Stimulated activated CD4-positive, alpha-beta T cell treated with anti-CD3 and anti-CD28 coated beads, Interleukin-1b, Interleukin-23, amount 100 ng/mL, for 48 hours (primary cell): Measurements from ENCODE around the gene TEAD1.
A peak's percentile ranks its signal among the peaks of the same experiment; 100 is the strongest.

Source experiments
- DNase-seq: peaks from one replicate; pipeline ENCODE4 v3.0.0-alpha.2; 2020

Gene TEAD1

DNA sequence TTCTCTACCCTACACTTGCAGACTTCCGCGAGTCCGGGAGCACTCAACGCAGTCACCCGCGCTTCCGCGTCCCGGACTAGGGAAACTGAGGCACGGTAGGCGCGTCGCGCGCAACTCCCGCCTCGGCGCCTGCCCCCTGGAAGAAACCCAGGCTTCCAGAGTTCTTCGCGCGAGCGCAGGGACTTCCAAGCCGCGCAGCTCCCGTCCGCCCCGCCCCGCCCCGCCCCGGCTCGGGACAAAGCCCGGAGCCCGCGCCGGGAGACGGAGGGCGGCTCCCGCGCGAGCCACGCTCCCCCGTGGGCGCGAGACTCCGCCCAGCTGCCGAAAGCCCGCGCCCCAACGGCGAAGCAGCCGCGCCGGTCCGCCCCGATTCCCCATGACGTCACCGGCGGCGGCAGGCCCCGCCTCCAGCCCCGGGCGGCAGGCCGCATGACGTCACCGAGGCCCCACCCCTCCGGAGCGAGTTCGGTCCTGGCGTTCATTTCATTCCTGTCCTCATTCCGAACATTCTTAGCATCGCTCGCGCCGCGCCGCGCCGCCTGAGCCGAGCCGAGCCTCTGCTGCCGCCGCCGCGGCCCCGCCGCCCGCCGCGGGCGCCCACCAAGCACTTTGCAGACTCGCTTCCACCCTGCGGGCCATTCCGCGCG lies at the start of gene TEAD1:
TSS of gene TEAD1 (plus strand) at position 498 of the 647 bp plus-strand sequence.
- DNase-seq: peak; percentile 85

DNA sequence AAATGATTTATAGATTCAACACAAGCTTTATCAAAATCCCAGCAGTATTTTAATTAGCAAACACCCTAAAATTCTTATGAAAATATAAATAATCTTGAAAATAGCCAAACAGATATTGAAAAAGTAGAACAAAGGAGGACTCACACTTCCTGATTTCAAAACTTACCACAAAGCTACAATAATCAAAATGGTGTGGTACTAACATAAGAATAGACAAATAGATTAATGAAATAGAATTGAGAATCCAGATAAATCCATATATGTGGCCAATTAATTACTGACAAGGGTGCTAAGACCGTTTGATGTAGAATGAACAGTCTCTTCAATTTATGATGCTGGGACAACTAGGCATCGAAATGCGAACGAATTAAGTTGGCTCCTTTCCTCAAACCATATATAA lies 49.6 kb upstream of the TEAD1 start:
- DNase-seq: no peak

DNA sequence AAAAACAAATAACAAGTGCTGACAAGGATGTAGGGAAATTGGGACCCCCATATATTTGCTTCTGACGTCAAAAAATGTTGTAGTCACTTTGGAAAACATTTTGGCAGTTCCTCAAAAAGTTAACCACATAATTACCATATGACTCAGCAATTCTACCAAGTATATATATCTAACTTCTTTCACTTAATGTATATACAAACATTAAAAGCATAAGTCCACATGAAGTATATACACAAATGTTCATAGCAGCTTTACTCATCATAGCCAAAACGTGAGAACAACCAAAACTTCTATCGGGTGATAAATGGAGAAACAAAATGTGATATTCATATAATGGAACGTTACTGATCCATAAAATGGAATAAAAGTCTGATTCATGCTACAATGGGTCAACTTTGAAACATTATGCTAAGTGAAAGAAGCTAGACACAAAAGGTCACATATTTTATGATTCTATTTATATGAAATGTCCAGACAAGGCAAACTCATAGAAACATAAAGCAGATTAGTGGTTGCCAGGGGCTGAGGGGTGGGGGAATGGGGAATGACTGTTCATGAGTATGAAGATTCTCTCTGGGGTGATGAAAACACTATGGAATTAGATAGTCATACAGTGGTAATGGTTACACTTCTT lies 48.7 kb upstream of the TEAD1 start:
- no peak for DNase-seq

DNA sequence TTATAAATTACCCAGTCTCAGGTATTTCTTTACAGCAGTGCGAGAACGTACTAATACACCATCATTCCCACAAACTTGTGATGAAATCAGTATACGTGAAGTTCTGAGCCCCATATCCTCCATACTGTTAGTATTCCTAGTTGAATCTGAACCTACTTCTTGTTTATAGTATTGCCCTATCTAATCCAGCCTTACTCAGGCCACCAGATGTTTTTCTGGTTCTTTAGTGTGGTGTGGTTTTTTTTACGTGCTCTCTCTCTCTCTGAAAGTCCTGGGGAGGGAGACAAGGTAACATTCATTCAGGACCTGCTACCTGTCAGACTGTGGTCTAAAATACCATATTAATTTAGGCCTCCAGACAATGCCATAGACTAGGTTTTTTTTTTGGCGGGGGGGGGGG lies 47.6 kb upstream of the TEAD1 start:
- no peak for DNase-seq

DNA sequence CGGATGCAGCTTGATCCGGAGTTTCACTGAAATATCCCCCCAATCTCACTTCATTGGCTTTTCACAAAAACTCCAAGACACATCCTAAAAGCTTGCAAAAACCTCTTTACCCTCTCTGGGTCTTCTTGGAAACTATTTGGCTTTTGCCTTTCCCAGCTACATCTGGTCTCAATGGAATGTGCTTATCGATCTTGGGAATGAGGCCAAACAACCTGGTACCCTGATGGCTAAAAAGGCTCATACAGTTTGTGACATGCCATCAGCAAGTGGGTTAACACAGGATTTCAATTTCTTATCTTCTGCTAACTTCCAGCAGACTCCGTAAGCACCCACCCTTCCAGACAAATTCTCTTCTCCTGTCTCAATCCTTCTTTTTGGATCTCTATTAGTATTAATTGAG lies 45.9 kb upstream of the TEAD1 start:
- DNase-seq: no peak

DNA sequence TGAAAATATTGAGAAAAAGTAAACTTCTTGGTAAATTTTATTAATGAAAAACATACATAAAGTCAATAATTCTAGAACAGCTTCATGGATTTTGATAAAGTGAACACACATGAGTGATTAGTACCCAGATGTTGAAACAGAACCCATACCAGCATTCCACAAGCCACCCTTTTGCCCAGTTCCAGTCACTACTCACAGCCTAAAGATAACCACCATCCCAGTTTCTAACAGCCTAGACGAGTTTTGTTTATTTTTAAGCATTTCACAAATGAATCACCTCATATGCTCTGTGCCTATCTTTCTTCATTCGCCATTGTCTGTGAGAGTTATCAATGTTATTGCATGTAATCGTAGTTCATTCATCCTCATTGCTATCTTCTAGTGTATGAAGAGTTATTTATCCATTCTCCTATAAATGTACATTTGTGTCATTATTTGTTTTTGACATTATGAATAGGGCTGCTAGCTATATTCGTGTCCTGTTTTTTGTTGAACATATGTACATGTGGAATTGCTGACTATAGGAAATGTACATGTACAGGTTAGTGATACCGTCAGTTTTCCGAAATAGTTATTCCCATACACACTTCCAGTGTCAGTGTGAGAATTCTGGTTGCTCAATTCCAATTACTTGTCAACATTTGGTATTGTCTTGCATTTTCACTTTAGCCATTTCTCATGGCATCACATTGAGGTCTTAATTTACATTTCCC lies 44.5 kb upstream of the TEAD1 start:
- DNase-seq: no peak

DNA sequence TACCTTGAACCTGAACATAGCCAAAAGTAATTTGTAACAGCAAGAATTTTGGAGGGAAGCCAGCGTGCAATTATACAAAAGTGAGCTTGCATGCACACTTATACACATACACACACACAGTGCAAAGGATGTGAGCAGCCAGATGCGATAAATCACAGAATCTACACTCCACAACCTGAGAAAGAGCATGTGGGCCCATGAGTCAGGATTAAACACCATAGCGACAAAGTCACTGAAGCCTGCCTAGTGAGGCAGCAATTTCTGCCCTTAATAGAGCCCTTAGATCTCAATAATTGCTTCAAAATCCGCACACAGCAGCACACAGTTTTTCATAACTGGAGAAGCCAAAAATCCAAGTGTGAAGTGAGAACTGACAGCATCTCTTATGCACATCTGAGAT lies 42.6 kb upstream of the TEAD1 start:
- DNase-seq: no peak

DNA sequence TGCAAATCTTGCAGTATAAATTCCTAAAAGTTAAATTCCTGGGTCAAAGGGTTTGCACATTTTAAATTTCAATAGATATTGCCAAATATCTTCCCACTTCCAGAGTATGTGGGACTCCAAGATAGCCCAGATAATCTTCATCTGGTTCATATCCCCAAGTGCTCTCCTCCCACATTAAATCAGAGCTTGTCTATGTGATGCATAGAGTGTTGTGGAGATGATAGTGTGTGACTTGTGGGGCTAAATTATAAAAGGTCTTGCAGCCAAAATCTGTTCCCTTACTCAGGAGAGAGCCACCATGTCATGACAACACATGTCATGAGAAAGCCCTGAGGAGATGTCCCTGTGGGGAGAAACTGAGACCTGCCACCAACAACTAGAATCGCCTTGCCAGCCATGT lies 39.9 kb upstream of the TEAD1 start:
- DNase-seq: no peak

DNA sequence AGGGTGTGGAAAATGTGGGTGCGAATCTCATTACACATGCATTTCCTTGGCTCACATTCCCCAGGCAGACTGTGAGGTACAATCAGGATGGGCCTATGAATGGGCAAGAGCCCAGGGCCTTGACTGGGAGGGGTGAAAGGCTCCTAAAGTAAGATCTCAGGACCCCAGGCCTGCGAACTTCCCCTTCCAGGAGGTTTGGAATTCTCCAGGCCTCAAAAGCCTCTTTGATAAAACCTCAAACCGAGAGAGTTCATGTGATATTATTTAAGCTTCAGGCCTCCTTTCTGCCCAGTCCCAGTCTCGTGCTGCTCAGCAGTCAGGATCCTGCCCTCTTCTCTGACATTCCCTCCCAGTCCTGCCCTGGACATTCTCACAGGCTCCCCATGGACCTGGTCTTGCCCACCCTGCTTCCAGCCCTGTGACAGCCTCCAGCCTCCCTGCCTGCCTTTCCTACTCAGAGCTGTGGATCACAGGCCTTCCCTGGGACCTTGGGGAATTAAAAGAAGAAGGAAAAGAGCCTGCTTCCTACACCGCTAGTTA lies 37.3 kb upstream of the TEAD1 start:
- no peak for DNase-seq

DNA sequence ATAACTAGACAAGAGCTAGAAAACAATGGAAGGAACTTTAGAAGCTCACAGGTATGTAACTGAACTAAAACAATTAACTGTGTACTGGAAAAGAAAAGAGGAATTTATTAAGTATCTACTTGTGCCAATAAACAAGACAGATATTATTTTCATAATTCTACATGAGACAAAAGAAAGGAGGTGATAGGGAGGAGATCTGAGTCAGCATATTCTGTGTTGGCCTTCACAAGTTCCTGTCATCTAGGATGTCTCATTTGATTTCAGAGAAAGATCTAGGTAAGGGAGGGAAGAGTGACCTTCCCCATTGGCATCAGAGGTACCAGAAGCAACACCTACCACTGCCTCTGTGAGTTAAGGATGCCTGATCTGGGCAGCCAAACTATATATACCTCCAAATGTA lies 34.8 kb upstream of the TEAD1 start:
- no peak for DNase-seq

DNA sequence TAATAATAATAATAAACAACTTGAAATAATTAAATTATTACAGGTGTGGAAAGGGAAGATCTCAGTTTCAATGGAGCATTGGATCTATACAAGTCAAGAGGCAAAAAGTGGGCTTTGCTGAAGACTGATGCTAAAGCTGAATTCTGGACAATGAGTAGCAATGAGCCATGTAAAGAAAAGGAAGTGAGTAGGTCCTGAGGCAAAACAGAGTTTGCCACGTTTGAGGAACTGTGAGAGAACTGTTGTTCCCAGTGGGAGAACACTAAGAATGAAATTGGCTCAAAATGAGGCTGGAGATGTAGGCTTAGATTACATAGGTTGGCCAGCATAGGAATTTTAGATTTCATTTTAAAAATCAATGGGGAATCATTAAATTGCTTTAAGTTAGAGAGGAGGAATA lies 33.9 kb upstream of the TEAD1 start:
- DNase-seq: no peak

DNA sequence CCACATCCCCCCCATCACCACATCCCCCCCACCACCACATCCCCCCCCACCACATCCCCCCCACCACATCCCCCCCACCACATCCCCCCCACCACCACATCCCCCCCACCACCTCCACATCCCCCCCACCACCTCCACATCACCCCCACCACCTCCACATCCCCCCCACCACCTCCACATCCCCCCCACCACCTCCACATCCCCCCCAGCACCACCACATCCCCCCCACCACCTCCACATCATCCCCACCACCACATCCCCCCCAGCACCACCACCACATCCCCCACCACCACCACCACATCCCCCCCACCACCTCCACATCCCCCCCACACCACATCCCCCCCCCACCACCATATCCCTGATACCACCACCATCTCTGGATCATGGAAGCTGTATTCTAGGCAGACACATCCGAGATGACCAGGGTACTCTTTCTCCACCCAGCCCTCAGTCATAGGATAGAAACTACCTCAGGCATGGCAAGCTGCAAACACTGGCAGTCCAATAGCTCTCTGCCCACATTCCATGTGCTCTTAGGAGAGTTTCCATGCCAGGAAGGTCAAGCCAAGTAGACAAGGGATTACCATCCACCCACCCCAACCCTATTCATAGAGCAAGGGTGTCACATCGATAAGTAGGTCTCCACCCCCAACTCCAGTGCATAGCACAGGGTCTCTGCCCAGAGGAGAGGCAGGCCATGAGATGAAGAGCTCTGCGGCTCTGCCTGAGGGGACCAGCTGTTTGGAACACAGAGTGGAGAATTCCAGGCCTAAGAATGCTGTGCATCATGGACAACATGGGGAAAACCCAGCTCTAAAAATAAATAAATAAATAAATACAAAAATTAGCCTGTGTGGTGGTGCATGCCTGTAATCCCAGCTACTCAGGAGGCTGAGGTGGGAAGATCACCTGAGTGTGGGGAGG lies 33.0 kb upstream of the TEAD1 start:
- DNase-seq: no peak

DNA sequence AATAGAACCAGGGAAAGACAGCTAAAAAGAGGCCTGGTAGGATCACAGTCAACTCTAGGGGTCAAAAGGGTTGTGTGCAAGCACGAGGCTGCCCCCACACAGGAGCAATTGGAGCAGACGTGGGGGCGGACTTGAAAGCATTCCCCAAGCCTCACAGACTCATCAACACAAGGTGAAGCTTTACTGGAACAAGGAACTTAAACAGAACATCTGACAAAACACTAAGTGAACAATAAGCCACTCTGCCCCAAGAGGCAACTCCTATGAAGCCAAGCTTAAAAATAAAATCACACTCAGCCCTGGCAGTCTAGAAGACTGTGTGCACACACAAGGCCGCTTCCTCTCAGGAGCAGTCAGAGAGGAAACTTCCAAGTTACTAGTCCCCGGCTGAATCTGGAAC lies 32.2 kb upstream of the TEAD1 start:
- DNase-seq: no peak

DNA sequence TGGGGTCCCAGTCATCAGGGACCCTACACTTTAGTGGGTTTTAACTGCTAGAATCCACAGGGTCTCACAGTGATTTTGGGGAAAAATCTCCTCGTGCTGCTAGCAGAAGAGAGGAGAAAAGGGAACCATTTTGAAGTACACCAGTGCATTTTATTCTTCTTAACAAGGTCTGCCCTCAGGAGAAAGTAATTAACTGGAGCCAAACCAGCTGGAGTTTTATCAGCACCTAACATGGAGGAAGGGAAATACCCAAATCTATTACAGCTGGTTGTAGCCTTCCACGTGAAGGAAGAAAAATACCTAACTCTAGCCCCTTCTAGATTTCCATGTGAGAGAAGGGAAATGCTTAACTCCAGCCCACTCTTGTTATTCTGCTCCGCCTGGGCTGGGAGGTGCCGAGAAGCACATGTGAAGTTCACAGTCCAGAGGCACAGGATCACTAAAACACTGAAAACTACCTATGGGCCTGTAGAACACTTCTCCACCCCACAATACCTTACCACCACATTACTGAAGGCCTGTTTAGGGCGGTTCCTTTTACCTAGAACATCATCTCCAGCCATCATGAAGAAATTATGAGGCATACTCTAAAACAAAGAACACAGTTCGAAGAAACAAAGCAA lies 31.3 kb upstream of the TEAD1 start:
- no peak for DNase-seq

DNA sequence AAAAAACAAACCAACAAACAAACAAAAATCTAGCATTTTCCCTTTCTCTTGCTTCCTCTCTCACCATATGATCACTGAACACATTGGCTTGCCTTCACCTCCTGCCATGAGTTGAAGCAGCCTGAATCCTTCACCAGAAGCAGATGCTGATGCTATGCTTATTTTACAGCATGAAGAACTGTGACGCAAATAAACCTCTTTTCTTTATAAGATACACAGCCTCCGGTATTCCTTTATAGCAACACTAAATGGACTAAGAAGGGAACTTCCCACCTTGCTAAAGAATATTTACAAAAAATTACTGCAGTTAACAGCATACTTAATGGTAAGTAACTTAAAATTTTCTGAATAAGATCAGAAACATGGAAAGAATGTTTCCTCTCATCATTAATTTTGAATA lies 27.7 kb upstream of the TEAD1 start:
- no peak for DNase-seq

DNA sequence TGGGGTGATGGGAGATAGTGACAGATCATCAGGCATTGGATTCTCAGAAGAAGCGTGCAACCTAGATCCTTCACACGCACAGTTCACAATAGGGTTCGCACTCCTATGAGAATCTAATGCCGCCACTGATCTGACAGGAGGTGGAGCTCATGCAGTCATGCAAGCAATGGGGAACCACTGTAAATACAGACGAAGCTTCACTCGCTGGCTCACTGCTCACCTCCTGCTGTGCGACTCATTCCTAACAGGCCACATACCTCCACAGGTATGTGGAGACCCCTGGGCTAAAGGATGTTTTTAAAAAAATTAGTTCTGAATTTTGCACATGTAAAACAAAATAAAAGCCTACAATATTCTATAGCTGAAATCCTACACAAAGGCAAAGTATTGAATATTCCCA lies 20.5 kb upstream of the TEAD1 start:
- no peak for DNase-seq

DNA sequence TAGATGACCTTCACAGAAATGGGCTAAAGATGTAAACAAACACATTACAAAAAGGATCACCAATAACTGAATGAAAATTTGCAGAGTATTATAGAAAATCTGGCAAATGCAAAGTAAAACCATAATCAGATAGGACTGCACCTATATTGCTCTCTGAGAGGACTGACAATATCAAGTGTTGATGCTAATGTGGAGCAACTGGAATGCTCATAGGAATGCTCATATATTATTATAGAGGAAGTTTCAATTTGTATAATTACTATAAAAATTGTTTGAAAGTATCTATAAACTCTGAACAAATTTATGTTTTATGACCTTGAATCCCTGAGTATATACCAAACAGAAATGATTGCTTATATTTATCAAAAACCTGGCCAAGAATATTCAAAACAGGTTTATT lies 18.4 kb upstream of the TEAD1 start:
- no peak for DNase-seq

DNA sequence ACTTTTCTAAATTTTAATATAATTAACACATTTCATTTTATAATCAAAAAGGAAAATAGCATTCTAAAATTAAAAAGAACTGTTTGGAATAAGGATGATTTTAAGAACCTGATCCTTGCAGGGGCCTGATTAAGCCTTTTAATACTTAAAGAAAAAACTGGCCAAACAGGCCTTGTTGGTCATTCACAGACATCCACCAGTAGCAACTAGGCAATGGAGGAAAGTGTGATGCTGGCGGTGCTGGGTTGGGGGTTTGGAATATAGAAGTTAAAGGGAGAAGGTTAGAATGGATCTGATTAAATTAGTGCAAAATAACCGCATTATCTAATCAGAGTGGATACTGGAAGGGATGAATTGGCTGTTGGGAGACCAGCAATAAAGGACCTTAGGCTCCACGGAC lies 16.9 kb upstream of the TEAD1 start:
- DNase-seq: no peak

DNA sequence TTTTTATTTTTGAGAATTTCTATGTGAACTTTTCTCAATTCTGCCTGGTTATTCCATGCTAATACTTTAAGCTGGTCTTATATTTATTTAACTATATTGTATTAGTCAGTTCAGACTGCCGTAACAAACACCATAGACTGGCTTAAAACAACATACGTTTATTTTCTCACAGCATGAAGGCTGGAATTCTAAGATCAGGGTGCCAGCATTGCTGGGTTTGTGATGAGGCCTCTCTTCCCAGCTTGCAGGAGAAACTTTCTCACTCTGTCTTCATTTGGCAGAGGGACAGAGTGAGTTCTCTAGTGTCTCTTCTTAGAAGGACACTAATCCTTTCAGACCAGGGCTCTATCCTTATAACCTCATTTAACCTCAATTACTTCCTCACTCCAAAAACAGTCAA lies 16.2 kb upstream of the TEAD1 start:
- DNase-seq: no peak

DNA sequence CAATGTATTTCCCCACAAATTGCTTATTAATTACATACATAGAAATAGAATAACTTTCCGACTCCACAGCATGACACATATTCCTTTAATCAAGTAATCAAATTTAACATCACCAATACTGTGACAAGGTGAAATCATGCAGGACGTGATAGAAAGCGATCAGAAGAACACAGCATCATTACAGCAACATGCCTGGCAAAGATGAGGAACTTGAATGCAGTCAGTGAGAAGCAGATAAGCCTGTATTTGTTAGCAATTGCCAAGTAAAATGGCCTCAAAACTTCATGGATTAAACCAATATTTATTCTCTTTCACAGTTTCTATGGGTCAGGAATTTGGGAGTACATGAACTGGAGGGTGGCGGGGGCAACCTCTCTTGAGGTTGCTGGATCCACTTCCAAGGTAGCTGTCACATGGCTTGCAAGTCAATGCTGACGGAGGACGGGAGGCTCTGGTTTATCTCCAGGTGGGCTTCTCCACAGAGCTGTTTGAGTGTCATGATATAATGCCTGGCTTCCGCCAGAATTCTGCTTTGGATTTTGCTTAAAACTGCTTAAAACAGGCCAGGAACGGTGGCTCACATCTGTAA lies 12.0 kb upstream of the TEAD1 start:
- DNase-seq: no peak

DNA sequence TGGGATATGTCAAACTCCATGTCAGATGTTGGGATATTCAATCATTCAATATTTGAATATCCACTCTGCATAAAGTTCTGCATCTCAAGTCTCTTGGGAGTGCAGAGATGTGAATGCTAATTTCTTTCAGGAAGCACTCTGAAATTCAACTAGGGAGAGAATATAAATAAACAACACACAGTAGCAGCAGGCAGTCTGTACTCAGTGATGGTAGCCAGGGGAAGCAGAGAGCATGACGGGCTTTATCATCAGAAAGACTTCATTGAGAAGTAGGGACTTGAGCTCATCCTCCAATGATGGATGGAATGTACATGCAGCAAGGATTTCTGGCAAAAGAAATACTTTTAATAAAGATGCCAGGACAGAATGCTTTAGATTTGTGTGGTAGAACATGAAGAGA lies 9.8 kb upstream of the TEAD1 start:
- no peak for DNase-seq

DNA sequence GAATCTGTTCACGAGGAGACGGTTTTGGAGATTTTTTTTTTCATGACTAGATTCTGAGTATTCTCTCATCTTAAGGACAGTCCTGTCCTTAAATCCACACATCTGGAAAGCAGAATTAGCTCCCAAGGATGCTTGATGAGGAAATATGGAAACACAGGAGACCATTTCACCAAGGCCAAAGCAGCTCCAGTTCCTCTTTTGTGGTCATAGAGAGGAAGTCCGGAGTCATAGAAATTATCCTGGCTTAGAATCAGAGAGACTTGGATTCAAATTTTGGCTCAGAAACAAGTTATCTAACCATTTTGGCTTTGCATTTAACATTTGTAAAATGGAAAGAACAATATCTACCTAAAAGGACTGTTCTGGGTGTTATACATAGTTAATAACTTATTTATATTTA lies 7.3 kb upstream of the TEAD1 start:
- DNase-seq: no peak
